ENCODE data around the gene ASPDH. TPM values are rescaled to one million over a fixed set of nuclear protein-coding genes. Genes with fewer than 3 reads are reported as not detected.

Gene ASPDH
- polyA plus RNA-seq, 3 donors, result not detected

DNA sequence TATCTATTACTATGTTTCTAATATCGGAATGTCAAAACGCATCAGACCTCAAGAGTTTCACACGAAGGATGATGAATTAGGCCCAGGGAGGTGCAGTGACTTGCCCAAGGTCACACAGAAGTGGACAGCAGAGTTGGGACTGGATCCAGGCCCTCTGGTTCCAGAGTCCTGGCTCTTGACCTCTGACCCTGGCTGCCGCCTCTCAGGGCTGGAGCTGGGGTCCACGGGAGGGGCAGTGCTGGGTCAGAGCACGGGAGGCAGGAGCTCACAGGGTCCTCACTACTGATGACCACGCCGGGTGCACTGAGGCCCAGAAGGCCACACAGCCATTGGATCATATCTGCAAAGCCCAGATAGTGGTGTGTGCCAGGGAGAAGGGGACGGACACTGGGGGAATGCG is 9.2 kb upstream of the ASPDH start:
- Histone ChIP-seq H2AFZ (ENCODE audit: insufficient read depth, low read depth, low read length, poor library complexity, severe bottlenecking) (no peak overlapping the region), H3K4me1 (ENCODE audit: control insufficient read depth in 1 of 2, insufficient read depth in 2 of 2, low read length in 2 of 2) (no peaks in the 10 kb centered on the region), H3K27me3 (ENCODE audit: control insufficient read depth in 2 of 2, insufficient read depth in 2 of 2, low read length in 2 of 2) (no peaks in the 10 kb centered on the region), H3K9me3 (replicated peaks in 1 of 2; ENCODE audit: control insufficient read depth in 1 of 2, insufficient read depth in 1 of 2, low read length in 2 of 2) (no peaks in the 10 kb centered on the region), H3K79me2 (ENCODE audit: insufficient read depth, low read length) (no peaks in the 10 kb centered on the region), H3K4me3 (replicated peaks in 1 of 3; ENCODE audit: low read depth in 2 of 3, low read length in 3 of 3) (no peak overlapping the region), H3K4me2 (replicated peaks; ENCODE audit: extremely low read depth, low read length, poor library complexity, severe bottlenecking) (no peak overlapping the region), H3K9ac (ENCODE audit: insufficient read depth, low read length, poor library complexity, severe bottlenecking) (no peak overlapping the region), H4K20me1 (ENCODE audit: insufficient read depth, low read length) (no peaks in the 10 kb centered on the region), H3K36me3 (replicated peaks in 1 of 2; ENCODE audit: control insufficient read depth in 1 of 2, insufficient read depth in 2 of 2, low read length in 2 of 2) (no peaks in the 10 kb centered on the region), H3K27ac (ENCODE audit: low read depth in 1 of 2, low read length in 2 of 2) (no peak overlapping the region)
- TF ChIP-seq CTCF (IDR thresholded peaks at IDR 0.05), result no peak
- H3K4me3 Mint-ChIP-seq, result no peak overlapping the region
- no peaks in the 10 kb centered on the region for H3K4me1 Mint-ChIP-seq
- H3K27me3 Mint-ChIP-seq (ENCODE audit: low read depth in 3 of 3), result peaks cover 6 to 10% (median 6%) of the 10 kb centered on the region in 3 donors
- H3K36me3 Mint-ChIP-seq, result no peaks in the 10 kb centered on the region
- H3K27ac Mint-ChIP-seq, result no peak overlapping the region
- peaks cover 0 to 6% (median 4%) of the 10 kb centered on the region in 7 donors for H3K9me3 Mint-ChIP-seq
- no peak for DNase-seq
- 95% methylated on average over 9 of the region's 10 CpGs for WGBS (ENCODE audit: insufficient coverage)
- intact Hi-C loops (cut with micrococcal nuclease), result no loop called here

- no peaks in the 10 kb centered on the region for H3K79me2 ChIP-seq (ENCODE audit: insufficient read depth, low read length)
- H3K27me3 ChIP-seq (ENCODE audit: control insufficient read depth in 2 of 2, insufficient read depth in 2 of 2, low read length in 2 of 2), result no peaks in the 10 kb centered on the region
- no peak overlapping the region for H3K4me2 ChIP-seq (replicated peaks; ENCODE audit: extremely low read depth, low read length, poor library complexity, severe bottlenecking)
- H3K27ac ChIP-seq (ENCODE audit: low read depth in 1 of 2, low read length in 2 of 2), result no peak overlapping the region
- H3K4me3 ChIP-seq (replicated peaks in 1 of 3; ENCODE audit: low read depth in 2 of 3, low read length in 3 of 3), result no peak overlapping the region
- H4K20me1 ChIP-seq (ENCODE audit: insufficient read depth, low read length), result no peaks in the 10 kb centered on the region
- 96% methylated on average over 13 of the region's 17 CpGs for WGBS (ENCODE audit: insufficient coverage)
- no peaks in the 10 kb centered on the region for H3K9me3 ChIP-seq (replicated peaks in 1 of 2; ENCODE audit: control insufficient read depth in 1 of 2, insufficient read depth in 1 of 2, low read length in 2 of 2)
- no peaks in the 10 kb centered on the region for H3K36me3 Mint-ChIP-seq
- intact Hi-C loops (cut with micrococcal nuclease), result no loop called here
- H3K27ac Mint-ChIP-seq, result peak overlapping the region in 1 of 7 donors; percentile 49
- H3K27me3 Mint-ChIP-seq (ENCODE audit: low read depth in 3 of 3), result peaks cover 7 to 15% (median 13%) of the 10 kb centered on the region in 3 donors
- H3K4me3 Mint-ChIP-seq, result no peak overlapping the region
- no peak for DNase-seq
- no peaks in the 10 kb centered on the region for H3K36me3 ChIP-seq (replicated peaks in 1 of 2; ENCODE audit: control insufficient read depth in 1 of 2, insufficient read depth in 2 of 2, low read length in 2 of 2)
- no peak for TF ChIP-seq CTCF (IDR thresholded peaks at IDR 0.05)
- H3K9me3 Mint-ChIP-seq, result peaks cover 0 to 6% (median 5%) of the 10 kb centered on the region in 7 donors
- H3K4me1 Mint-ChIP-seq, result no peaks in the 10 kb centered on the region
- H2AFZ ChIP-seq (ENCODE audit: insufficient read depth, low read depth, low read length, poor library complexity, severe bottlenecking), result no peak overlapping the region
- no peak overlapping the region for H3K9ac ChIP-seq (ENCODE audit: insufficient read depth, low read length, poor library complexity, severe bottlenecking)
- H3K4me1 ChIP-seq (ENCODE audit: control insufficient read depth in 1 of 2, insufficient read depth in 2 of 2, low read length in 2 of 2), result no peaks in the 10 kb centered on the region
These were observed 7.2 kb upstream of the ASPDH start for GRCh38 chr19:50520822-50521465.
